Activated CD4-positive, alpha-beta T cell treated with anti-CD3 and anti-CD28 coated beads, Interleukin-2, amount 50 U/mL, for 1 hour (primary cell): ENCODE data around the gene HSDL1.

Experiments
- DNase-seq: peaks from one replicate; pipeline ENCODE4 v3.0.0-alpha.2; 2020

The HSDL1 gene

GRCh38 chr16:84175350-84176081 lies 30.5 kb upstream of the HSDL1 start:
- peak; percentile 45 for DNase-seq

- DNase-seq: no peak
These were observed 29.4 kb upstream of the HSDL1 start for GRCh38 chr16:84174396-84174795.

- no peak for DNase-seq
These were observed 24.9 kb upstream of the HSDL1 start for GRCh38 chr16:84169765-84170310.

GRCh38 chr16:84166796-84167695 lies 22.1 kb upstream of the HSDL1 start:
- no peak for DNase-seq

GRCh38 chr16:84165746-84166145 lies 20.8 kb upstream of the HSDL1 start:
- DNase-seq: no peak

GRCh38 chr16:84161801-84162200 lies 16.8 kb upstream of the HSDL1 start:
- no peak for DNase-seq

GRCh38 chr16:84161037-84161436 lies 16.1 kb upstream of the HSDL1 start:
- no peak for DNase-seq

- no peak for DNase-seq
These were observed 14.8 kb upstream of the HSDL1 start for GRCh38 chr16:84159800-84160199.

GRCh38 chr16:84159007-84159406 lies 14.0 kb upstream of the HSDL1 start:
- no peak for DNase-seq

GRCh38 chr16:84156342-84156784 lies 11.4 kb upstream of the HSDL1 start:
- no peak for DNase-seq

GRCh38 chr16:84155771-84156170 lies 10.8 kb upstream of the HSDL1 start:
- no peak for DNase-seq

- DNase-seq: no peak
These were observed 10.2 kb upstream of the HSDL1 start for GRCh38 chr16:84155226-84155625.

GRCh38 chr16:84153660-84154214 lies 8.8 kb upstream of the HSDL1 start:
- no peak for DNase-seq

GRCh38 chr16:84150926-84151325 lies 5.9 kb upstream of the HSDL1 start:
- no peak for DNase-seq

- DNase-seq: peak; percentile 43
These were observed 643 bp downstream of the HSDL1 start for GRCh38 chr16:84144209-84144858.

- no peak for DNase-seq
These were observed 1.2 kb downstream of the HSDL1 start for GRCh38 chr16:84143784-84144199.

GRCh38 chr16:84143081-84143480 lies 1.9 kb downstream of the HSDL1 start:
- no peak for DNase-seq

GRCh38 chr16:84141143-84141670 lies 3.8 kb downstream of the HSDL1 start:
- DNase-seq: no peak

GRCh38 chr16:84139628-84140258 lies 5.2 kb downstream of the HSDL1 start:
- no peak for DNase-seq

GRCh38 chr16:84138824-84139627 lies 6.0 kb downstream of the HSDL1 start:
- DNase-seq: no peak

GRCh38 chr16:84138500-84138823 lies 6.5 kb downstream of the HSDL1 start:
- DNase-seq: no peak
